ENCODE results near the gene SSH2. TPM values are rescaled to one million over a fixed set of nuclear protein-coding genes. Genes with fewer than 3 reads are reported as not detected.
A peak's percentile ranks its signal among the peaks of the same experiment; 100 is the strongest.
"Not testable (repeated sequence)": the region's sequence is repeated elsewhere in the genome, so short reads cannot be mapped to it uniquely, and the experiment has no call there.

SSH2 gene
- total RNA-seq, 1 donor from 2014 or later: 21.9 TPM

- Mint-ChIP-seq H3K27me3 (ENCODE audit: unreplicated experiment) (no peaks in the 10 kb centered on the region), H3K4me3 (ENCODE audit: unreplicated experiment) (no peak overlapping the region), H3K4me1 (ENCODE audit: unreplicated experiment) (peaks cover 34% of the 10 kb centered on the region), H3K36me3 (ENCODE audit: unreplicated experiment) (peaks cover 22% of the 10 kb centered on the region), H3K27ac (ENCODE audit: unreplicated experiment) (no peak overlapping the region), H3K9me3 (ENCODE audit: unreplicated experiment) (peaks cover 7% of the 10 kb centered on the region)
- TF ChIP-seq, protein P1, sequence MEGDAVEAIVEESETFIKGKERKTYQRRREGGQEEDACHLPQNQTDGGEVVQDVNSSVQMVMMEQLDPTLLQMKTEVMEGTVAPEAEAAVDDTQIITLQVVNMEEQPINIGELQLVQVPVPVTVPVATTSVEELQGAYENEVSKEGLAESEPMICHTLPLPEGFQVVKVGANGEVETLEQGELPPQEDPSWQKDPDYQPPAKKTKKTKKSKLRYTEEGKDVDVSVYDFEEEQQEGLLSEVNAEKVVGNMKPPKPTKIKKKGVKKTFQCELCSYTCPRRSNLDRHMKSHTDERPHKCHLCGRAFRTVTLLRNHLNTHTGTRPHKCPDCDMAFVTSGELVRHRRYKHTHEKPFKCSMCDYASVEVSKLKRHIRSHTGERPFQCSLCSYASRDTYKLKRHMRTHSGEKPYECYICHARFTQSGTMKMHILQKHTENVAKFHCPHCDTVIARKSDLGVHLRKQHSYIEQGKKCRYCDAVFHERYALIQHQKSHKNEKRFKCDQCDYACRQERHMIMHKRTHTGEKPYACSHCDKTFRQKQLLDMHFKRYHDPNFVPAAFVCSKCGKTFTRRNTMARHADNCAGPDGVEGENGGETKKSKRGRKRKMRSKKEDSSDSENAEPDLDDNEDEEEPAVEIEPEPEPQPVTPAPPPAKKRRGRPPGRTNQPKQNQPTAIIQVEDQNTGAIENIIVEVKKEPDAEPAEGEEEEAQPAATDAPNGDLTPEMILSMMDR (IDR thresholded peaks at IDR 0.05): no peak
- no peak for DNase-seq (ENCODE audit: extremely low spot score, unreplicated experiment)
Observed at GRCh38 chr17:29728490-29728889, 201.5 kb downstream of the SSH2 start.

DNA sequence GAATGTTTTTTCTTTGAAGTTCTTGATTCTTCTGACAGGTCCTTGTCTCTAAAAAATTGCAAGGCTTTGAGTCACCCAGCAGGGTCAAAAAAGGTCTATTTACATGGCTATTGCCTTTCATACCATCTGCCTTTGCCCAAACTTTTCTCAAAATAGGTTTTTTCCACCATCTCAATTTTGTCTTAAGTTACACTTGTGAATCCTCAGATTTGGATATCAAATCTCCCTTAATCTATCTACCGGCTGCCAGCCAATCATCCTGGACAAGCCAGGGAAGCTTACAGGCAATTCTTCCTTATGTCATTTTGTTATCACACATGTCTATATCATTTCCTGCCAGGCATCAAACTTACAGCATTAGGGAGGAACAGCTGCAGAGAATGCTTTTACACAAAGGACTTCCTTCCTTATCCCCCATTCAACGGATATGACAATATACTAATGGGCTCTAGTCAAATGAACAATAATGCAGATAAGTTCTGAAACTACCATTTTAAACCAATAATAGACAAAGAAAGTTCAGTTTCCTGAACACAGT is 203.2 kb downstream of the SSH2 start:
- no peak for DNase-seq (ENCODE audit: extremely low spot score, unreplicated experiment)
- H3K27ac Mint-ChIP-seq (ENCODE audit: unreplicated experiment): peak overlapping the region; percentile 69
- no peak overlapping the region for H3K4me3 Mint-ChIP-seq (ENCODE audit: unreplicated experiment)

GRCh38 chr17:29725408-29725807 is 204.6 kb downstream of the SSH2 start:
- Mint-ChIP-seq H3K36me3 (ENCODE audit: unreplicated experiment) (peaks cover 22% of the 10 kb centered on the region), H3K4me1 (ENCODE audit: unreplicated experiment) (peaks cover 41% of the 10 kb centered on the region)
- H3K27me3 Mint-ChIP-seq (ENCODE audit: unreplicated experiment); H3K9me3 Mint-ChIP-seq (ENCODE audit: unreplicated experiment); DNase-seq (ENCODE audit: extremely low spot score, unreplicated experiment); H3K4me3 Mint-ChIP-seq (ENCODE audit: unreplicated experiment); H3K27ac Mint-ChIP-seq (ENCODE audit: unreplicated experiment): not testable (repeated sequence)

More for the DNA sequence above, 203.2 kb downstream of the SSH2 start:
- Mint-ChIP-seq H3K4me1 (ENCODE audit: unreplicated experiment) (peaks cover 38% of the 10 kb centered on the region), H3K36me3 (ENCODE audit: unreplicated experiment) (peaks cover 22% of the 10 kb centered on the region), H3K9me3 (ENCODE audit: unreplicated experiment) (peaks cover 7% of the 10 kb centered on the region), H3K27me3 (ENCODE audit: unreplicated experiment) (no peaks in the 10 kb centered on the region)
- TF ChIP-seq, protein P1 (IDR thresholded peaks at IDR 0.05): no peak

DNA sequence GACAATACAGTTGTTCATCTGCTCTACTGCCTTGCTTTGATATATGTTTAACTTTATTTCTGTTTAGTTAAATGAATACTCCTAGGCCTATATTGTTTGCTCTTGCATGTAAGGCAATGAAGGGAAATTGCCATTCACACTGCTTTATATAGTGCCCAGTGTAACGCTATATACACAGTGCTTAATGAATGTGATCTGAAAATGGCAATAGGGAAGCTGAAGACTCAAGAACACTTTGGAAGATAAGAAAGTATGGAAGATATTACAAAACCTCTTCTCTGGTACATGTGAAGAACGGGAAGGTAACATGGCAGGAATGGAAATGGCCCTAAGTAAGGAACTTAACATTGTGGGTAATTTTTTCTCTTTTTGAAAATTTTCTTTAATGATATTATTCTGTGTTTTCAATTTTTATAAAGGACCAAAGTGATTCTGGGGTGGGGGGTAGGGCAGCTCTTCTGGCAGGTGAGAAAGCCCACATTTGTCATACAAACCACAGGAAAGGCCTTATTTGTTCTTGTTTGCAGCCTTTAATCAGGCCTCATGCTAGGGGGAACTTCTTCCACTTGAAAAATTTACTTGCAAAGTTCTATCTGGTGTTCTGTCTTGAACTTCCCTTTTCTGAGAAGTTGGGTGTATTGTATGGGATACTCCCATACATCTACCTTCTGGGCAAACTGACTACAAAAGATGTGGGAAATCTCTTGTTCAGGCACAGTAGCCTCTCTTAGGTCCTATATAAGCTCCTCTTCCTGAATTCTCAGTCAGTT is 206.6 kb downstream of the SSH2 start:
- TF ChIP-seq, protein P1 (IDR thresholded peaks at IDR 0.05): no peak
- Mint-ChIP-seq H3K36me3 (ENCODE audit: unreplicated experiment) (peaks cover 9% of the 10 kb centered on the region), H3K4me3 (ENCODE audit: unreplicated experiment) (no peak overlapping the region), H3K9me3 (ENCODE audit: unreplicated experiment) (peaks cover 3% of the 10 kb centered on the region), H3K27me3 (ENCODE audit: unreplicated experiment) (no peaks in the 10 kb centered on the region), H3K4me1 (ENCODE audit: unreplicated experiment) (peaks cover 41% of the 10 kb centered on the region), H3K27ac (ENCODE audit: unreplicated experiment) (no peak overlapping the region)
- DNase-seq (ENCODE audit: extremely low spot score, unreplicated experiment): no peak

DNA sequence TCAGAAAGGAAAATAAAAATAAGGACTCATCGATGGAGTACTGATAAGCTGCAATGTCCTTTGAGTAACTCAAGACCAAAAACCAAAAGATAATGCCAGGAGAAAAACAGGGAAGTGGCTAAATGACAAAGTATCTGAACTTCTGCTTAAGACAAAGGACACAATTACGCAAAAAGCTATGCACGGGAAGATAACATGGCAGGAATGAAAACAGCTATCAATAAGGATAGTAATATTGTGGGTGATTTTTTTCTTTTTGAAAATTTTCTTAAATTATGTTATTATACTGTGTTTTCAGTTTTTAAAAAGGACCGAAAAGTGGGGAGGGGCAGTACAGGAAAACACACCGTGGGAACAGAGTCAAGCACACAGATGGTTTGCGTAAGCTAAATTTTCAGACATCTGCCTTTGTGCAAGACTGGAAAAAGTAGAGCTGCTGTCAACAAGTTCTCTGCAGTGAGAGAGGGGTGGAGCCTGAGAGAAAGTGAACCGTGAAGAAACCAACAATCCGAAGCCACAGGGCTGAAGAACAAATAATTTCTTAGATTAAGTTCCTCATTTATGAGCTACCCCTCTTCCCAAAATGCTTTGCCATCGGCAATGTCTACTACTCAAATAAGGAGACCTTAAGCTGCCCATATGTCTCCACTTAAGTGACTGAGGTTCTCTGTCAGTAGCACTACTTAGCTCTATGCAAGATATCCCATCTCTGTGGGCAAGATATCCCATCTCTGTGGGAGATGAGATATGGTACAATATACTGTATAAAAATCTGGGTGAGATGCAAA is 207.4 kb downstream of the SSH2 start:
- no peak for DNase-seq (ENCODE audit: extremely low spot score, unreplicated experiment)
- Mint-ChIP-seq H3K9me3 (ENCODE audit: unreplicated experiment) (peaks cover under 1% of the 10 kb centered on the region), H3K4me3 (ENCODE audit: unreplicated experiment) (no peak overlapping the region), H3K36me3 (ENCODE audit: unreplicated experiment) (peaks cover 5% of the 10 kb centered on the region), H3K27ac (ENCODE audit: unreplicated experiment) (peak overlapping the region; percentile 21), H3K27me3 (ENCODE audit: unreplicated experiment) (no peaks in the 10 kb centered on the region), H3K4me1 (ENCODE audit: unreplicated experiment) (peaks cover 39% of the 10 kb centered on the region)
- TF ChIP-seq, protein P1 (IDR thresholded peaks at IDR 0.05): no peak

Measured in osteocyte (in vitro differentiated cells).